Activated naive CD4-positive, alpha-beta T cell treated with anti-CD3 and anti-CD28 coated beads, Interleukin-2, amount 10 ng/mL, durations not matched to agents 7 days and 5 days (primary cell): ENCODE measurements around the gene ACOXL.

ENCODE experiments used
- CTCF ChIA-PET: fragments of 350-600 bp; sonication (Branson Sonifier 250); formaldehyde crosslinking; loops from one replicate; lab custom pipeline; 2021; ENCODE audit warnings: antibody characterized with exemption; lab: Charles Lee
- DNase-seq: peaks from one replicate; pipeline ENCODE4 v3.0.0-alpha.2; 2020
- H3K27ac Mint-ChIP-seq: one replicate; pipeline ENCODE4 v1.8.0; 2021; ENCODE audit warnings: mild to moderate bottlenecking, moderate library complexity, mixed read lengths
- H3K27me3 Mint-ChIP-seq: one replicate; pipeline ENCODE4 v1.8.0; 2021; ENCODE audit warnings: mild to moderate bottlenecking, mixed read lengths
- H3K36me3 Mint-ChIP-seq: one replicate; pipeline ENCODE4 v1.8.0; 2021; ENCODE audit warnings: mixed read lengths
- H3K4me1 Mint-ChIP-seq: one replicate; pipeline ENCODE4 v1.8.0; 2021; ENCODE audit warnings: mixed read lengths
- H3K4me3 Mint-ChIP-seq: one replicate; pipeline ENCODE4 v1.8.0; 2021; ENCODE audit warnings: mild to moderate bottlenecking, moderate library complexity, mixed read lengths
- H3K9me3 Mint-ChIP-seq: one replicate; pipeline ENCODE4 v1.8.0; 2021; ENCODE audit warnings: mixed read lengths

ACOXL gene

GRCh38 chr2:110783196-110783873 is 51.0 kb downstream of the ACOXL start:
- CTCF ChIA-PET, result no interaction called here

DNA sequence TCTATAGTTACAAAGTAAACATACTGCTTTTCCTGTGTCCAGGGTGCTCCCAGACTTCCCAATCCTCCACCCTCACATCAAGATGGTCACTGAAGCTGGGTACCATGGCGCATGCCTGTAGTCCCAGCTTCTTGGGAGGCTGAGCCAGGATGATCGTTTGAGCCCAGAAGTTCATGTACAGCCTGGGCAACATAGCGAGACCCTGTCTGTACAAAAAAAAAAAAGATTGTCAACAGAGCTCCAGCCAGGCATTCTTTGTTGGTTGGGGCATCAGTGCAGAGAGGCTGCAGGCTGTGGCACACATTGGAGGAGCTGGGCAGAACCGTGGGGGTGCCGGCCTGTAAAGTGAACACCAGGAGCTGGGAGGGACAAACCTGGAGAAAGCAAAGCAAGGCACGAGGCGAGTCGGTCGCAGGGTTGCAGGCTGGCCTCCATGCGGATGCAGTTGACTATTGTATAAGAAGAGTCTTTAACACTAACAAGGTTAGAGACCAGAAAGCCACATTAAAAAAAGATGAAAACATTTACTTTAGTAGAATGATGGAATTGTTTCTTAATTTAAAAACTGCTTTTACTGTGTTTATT is 51.8 kb downstream of the ACOXL start:
- H3K4me3 Mint-ChIP-seq, result no peak overlapping the region
- H3K36me3 Mint-ChIP-seq, result no peaks in the 10 kb centered on the region
- DNase-seq, result no peak
- H3K9me3 Mint-ChIP-seq, result no peaks in the 10 kb centered on the region
- peaks cover 38% of the 10 kb centered on the region for H3K27me3 Mint-ChIP-seq
- H3K4me1 Mint-ChIP-seq, result no peaks in the 10 kb centered on the region
- CTCF ChIA-PET, result no interaction called here
- no peak overlapping the region for H3K27ac Mint-ChIP-seq

More at GRCh38 chr2:110783196-110783873, 51.0 kb downstream of the ACOXL start:
- Mint-ChIP-seq H3K36me3 (no peaks in the 10 kb centered on the region), H3K4me3 (no peak overlapping the region), H3K27ac (no peak overlapping the region), H3K4me1 (no peaks in the 10 kb centered on the region), H3K27me3 (peaks cover 34% of the 10 kb centered on the region), H3K9me3 (no peaks in the 10 kb centered on the region)
- DNase-seq, result no peak

GRCh38 chr2:110785439-110785838 is 53.1 kb downstream of the ACOXL start:
- no peaks in the 10 kb centered on the region for H3K36me3 Mint-ChIP-seq
- H3K9me3 Mint-ChIP-seq, result no peaks in the 10 kb centered on the region
- no peak overlapping the region for H3K27ac Mint-ChIP-seq
- H3K27me3 Mint-ChIP-seq, result peaks cover 44% of the 10 kb centered on the region
- CTCF ChIA-PET, result no interaction called here
- H3K4me3 Mint-ChIP-seq, result no peak overlapping the region
- H3K4me1 Mint-ChIP-seq, result no peaks in the 10 kb centered on the region
- DNase-seq, result no peak

GRCh38 chr2:110788976-110789375 is 56.6 kb downstream of the ACOXL start:
- CTCF ChIA-PET, result no interaction called here
- DNase-seq, result no peak
- no peaks in the 10 kb centered on the region for H3K9me3 Mint-ChIP-seq
- H3K4me3 Mint-ChIP-seq, result no peak overlapping the region
- H3K27me3 Mint-ChIP-seq, result peaks cover 63% of the 10 kb centered on the region
- no peaks in the 10 kb centered on the region for H3K36me3 Mint-ChIP-seq
- no peaks in the 10 kb centered on the region for H3K4me1 Mint-ChIP-seq
- H3K27ac Mint-ChIP-seq, result no peak overlapping the region

GRCh38 chr2:110789706-110790105 is 57.3 kb downstream of the ACOXL start:
- Mint-ChIP-seq H3K4me3 (no peak overlapping the region), H3K4me1 (no peaks in the 10 kb centered on the region), H3K27ac (no peak overlapping the region), H3K27me3 (peaks cover 60% of the 10 kb centered on the region), H3K36me3 (no peaks in the 10 kb centered on the region), H3K9me3 (no peaks in the 10 kb centered on the region)
- CTCF ChIA-PET, result no interaction called here
- no peak for DNase-seq

- no peaks in the 10 kb centered on the region for H3K36me3 Mint-ChIP-seq
- H3K27ac Mint-ChIP-seq, result no peak overlapping the region
- H3K27me3 Mint-ChIP-seq, result peaks cover 62% of the 10 kb centered on the region
- no peak overlapping the region for H3K4me3 Mint-ChIP-seq
- no peak for DNase-seq
- CTCF ChIA-PET, result no interaction called here
- H3K9me3 Mint-ChIP-seq, result no peaks in the 10 kb centered on the region
- no peaks in the 10 kb centered on the region for H3K4me1 Mint-ChIP-seq
These were observed 58.5 kb downstream of the ACOXL start for GRCh38 chr2:110790907-110791306.

DNA sequence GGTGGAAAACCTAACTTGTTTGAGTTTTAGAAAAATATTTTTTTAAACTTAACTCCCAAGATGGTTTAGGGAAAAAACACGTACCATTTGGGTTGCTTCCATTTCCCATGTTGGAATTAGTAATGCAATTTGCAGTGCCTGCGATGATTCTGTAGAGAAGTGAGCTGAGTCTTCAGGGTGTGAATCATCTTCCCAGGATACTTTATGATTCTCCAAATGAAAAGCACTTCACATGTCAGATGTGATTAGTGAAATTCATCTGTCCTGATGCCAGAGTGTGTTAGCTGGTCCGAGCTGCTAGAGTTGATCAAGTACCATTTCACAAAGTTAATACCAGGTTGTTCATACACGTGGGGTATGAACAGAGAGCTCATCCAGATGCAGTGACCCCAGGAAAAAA is 59.1 kb downstream of the ACOXL start:
- H3K27me3 Mint-ChIP-seq, result peaks cover 57% of the 10 kb centered on the region
- no peaks in the 10 kb centered on the region for H3K4me1 Mint-ChIP-seq
- H3K4me3 Mint-ChIP-seq, result no peak overlapping the region
- DNase-seq, result no peak
- no peaks in the 10 kb centered on the region for H3K9me3 Mint-ChIP-seq
- H3K36me3 Mint-ChIP-seq, result no peaks in the 10 kb centered on the region
- H3K27ac Mint-ChIP-seq, result no peak overlapping the region
- CTCF ChIA-PET, result no interaction called here

- CTCF ChIA-PET, result no interaction called here
- no peaks in the 10 kb centered on the region for H3K9me3 Mint-ChIP-seq
- no peak for DNase-seq
- peaks cover 61% of the 10 kb centered on the region for H3K27me3 Mint-ChIP-seq
- H3K4me1 Mint-ChIP-seq, result no peaks in the 10 kb centered on the region
- no peaks in the 10 kb centered on the region for H3K36me3 Mint-ChIP-seq
- H3K4me3 Mint-ChIP-seq, result no peak overlapping the region
- no peak overlapping the region for H3K27ac Mint-ChIP-seq
These were observed 60.7 kb downstream of the ACOXL start for GRCh38 chr2:110793034-110793433.

DNA sequence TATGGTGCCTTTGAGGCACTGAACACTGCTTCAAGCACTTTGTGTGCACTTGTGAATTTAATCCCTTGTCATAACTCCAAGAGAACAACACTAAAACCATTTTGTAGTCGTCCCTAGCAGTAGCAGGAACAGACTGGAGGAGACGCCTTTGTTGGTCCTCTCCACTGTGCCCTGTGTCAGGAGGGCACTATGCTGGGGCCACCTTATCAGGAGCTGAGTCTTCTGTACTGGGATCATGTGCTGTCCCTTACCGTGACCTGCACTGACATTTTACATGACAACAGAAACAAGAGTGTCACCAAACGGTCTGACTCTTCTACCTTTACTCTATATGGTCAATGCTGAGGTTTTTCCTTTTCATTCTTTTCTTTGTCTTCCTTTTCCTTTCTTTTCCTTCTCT is 62.0 kb downstream of the ACOXL start:
- Mint-ChIP-seq H3K4me3 (no peak overlapping the region), H3K4me1 (no peaks in the 10 kb centered on the region), H3K27ac (no peak overlapping the region), H3K36me3 (no peaks in the 10 kb centered on the region), H3K27me3 (peaks cover 59% of the 10 kb centered on the region), H3K9me3 (no peaks in the 10 kb centered on the region)
- CTCF ChIA-PET, result no interaction called here
- DNase-seq, result no peak

DNA sequence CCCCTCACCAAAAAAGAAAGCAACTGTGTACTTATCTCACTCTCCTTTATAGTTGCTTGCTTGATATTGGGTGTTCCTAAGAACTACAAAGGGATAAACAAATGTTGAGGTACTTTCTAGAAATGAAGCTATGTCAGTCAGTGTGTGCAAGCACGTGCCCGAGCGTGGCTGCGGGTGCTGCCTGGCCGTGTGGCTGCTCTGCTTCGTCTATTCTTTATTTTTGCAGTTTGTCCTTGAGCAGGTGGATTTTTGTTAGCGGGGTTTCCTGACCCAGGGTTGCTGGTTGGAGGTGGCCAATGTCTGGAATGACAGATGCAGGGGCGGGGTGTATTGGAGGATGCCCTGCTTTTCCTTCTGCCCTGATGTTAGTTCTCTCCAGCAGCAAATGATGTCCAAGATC is 62.6 kb downstream of the ACOXL start:
- no peak for DNase-seq
- Mint-ChIP-seq H3K27me3 (peaks cover 60% of the 10 kb centered on the region), H3K9me3 (no peaks in the 10 kb centered on the region), H3K36me3 (no peaks in the 10 kb centered on the region), H3K4me1 (no peaks in the 10 kb centered on the region), H3K27ac (no peak overlapping the region), H3K4me3 (no peak overlapping the region)
- CTCF ChIA-PET, result no interaction called here

DNA sequence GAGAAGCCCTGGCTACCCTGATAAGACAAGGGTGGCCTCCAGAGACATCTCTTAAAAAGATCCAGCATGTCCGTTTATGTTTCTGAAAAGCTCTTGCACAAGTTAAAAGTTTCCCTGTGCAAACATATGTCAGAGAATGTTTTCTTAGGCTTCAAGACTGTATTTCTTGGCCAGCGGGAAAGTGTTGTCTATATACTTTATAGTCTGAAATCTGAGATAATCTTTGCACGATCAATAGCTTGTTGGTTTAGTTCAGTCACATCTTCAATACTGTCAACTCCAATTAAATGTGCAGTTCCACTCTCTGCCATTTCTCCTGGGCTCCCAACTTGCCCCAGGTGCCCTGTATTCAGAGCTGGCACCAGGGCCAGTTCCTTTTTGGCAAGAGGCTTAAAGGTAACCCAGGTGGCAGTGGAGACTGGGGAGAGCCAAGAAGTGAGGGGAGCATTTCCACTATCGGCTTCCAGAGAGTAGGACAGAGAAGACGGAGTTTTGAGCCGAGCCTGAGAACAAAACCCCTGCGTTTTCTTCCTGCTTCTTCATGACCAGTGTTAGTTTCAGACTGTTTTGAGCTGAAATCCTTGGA is 64.4 kb downstream of the ACOXL start:
- no peaks in the 10 kb centered on the region for H3K9me3 Mint-ChIP-seq
- no peak for DNase-seq
- CTCF ChIA-PET, result no interaction called here
- no peaks in the 10 kb centered on the region for H3K36me3 Mint-ChIP-seq
- H3K4me1 Mint-ChIP-seq, result no peaks in the 10 kb centered on the region
- peaks cover 62% of the 10 kb centered on the region for H3K27me3 Mint-ChIP-seq
- H3K4me3 Mint-ChIP-seq, result no peak overlapping the region
- H3K27ac Mint-ChIP-seq, result no peak overlapping the region

GRCh38 chr2:110799376-110799775 is 67.0 kb downstream of the ACOXL start:
- Mint-ChIP-seq H3K27ac (no peak overlapping the region), H3K9me3 (no peaks in the 10 kb centered on the region), H3K4me1 (no peaks in the 10 kb centered on the region), H3K36me3 (no peaks in the 10 kb centered on the region), H3K4me3 (no peak overlapping the region), H3K27me3 (peaks cover 47% of the 10 kb centered on the region)
- DNase-seq, result no peak
- CTCF ChIA-PET, result interaction anchor here (1.2 kb wide), 1 partner anchor 678 kb away, joined by 3 read pairs; no protein-coding TSS in a partner anchor

DNA sequence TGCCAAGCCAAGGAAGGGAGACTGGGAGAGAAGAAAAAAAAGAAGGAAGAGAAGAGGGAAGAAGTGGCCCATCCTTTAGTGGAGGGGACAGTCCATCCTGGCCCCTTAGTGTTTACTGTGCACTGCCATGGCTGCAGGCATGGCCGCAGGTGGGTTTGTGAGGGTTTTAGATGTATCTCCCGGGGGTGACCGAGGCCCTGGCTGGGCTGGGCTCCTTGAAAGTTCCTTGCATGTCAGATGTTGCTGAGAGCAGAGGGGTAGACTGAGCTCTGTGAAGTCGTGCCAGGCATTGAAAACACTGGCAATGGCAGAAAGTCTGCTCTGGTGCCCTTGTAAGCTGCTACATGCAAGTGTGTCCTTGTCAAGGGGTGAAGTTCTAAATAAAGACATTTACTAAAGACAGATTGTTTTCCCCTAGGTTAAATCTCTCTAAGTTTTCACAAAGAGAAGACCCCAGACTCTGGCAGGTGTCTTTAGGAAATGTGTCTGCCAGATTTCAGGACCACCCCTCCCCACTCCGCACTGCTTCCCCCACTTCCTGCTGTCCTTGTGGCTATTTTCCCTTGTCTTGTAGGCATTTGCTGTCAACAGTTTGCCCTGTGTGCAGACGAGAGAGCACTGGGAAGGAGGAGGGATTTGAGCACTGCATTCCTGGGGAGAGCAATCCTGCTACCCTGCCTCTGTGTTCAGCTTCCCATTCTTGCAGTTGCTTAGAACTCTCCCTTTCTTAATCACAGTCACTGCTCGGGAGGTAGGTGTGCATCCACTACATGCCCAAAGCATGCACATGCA is 68.4 kb downstream of the ACOXL start:
- Mint-ChIP-seq H3K4me3 (no peak overlapping the region), H3K9me3 (no peaks in the 10 kb centered on the region), H3K36me3 (no peaks in the 10 kb centered on the region), H3K4me1 (no peaks in the 10 kb centered on the region), H3K27me3 (peaks cover 55% of the 10 kb centered on the region), H3K27ac (no peak overlapping the region)
- CTCF ChIA-PET, result interaction anchor here (0.5 kb wide), 1 partner anchor 1102 kb away, joined by 3 read pairs; no protein-coding TSS in a partner anchor
- no peak for DNase-seq

GRCh38 chr2:110802208-110802932 is 70.0 kb downstream of the ACOXL start:
- H3K27ac Mint-ChIP-seq, result no peak overlapping the region
- H3K27me3 Mint-ChIP-seq, result peaks cover 62% of the 10 kb centered on the region
- no peaks in the 10 kb centered on the region for H3K4me1 Mint-ChIP-seq
- no peaks in the 10 kb centered on the region for H3K9me3 Mint-ChIP-seq
- no peaks in the 10 kb centered on the region for H3K36me3 Mint-ChIP-seq
- no peak for DNase-seq
- H3K4me3 Mint-ChIP-seq, result no peak overlapping the region
- CTCF ChIA-PET, result interaction anchor here (1.0 kb wide), 1 partner anchor 10 kb away, joined by 3 read pairs; no protein-coding TSS in a partner anchor
